GM21825 (cell line): ENCODE data around the gene FAM174A.
A peak's percentile ranks its signal among the peaks of the same experiment; 100 is the strongest.
"Not testable (repeated sequence)": the region's sequence is repeated elsewhere in the genome, so short reads cannot be mapped to it uniquely, and the experiment has no call there.

Experiments used
- ATAC-seq: cut with Tn5 transposase; IDR thresholded peaks from one replicate; pipeline ENCODE4 v1.9.1; 2021; ENCODE audit warnings: mild to moderate bottlenecking, moderate library complexity; ENCODE audit not compliant: unreplicated experiment

Gene FAM174A

DNA sequence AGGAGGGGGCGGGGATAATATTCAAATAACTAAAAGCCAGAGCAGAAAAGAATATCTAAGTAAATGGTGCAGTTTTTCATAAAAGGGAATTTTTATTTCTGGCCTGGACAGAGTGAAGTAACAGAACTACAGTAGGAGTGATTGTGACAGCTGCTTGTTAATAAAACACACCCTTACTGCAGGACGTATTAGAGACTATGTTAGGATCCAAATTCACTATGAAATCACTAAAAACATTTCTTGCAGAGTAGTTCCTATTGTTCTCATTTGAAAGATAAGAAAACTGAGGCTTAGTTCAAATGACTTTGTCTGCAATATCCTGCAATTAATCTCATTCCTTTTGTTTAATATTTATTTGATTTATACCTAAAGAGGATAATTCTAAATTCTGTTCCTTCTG is 39.5 kb downstream of the FAM174A start:
- ATAC-seq = no peak

DNA sequence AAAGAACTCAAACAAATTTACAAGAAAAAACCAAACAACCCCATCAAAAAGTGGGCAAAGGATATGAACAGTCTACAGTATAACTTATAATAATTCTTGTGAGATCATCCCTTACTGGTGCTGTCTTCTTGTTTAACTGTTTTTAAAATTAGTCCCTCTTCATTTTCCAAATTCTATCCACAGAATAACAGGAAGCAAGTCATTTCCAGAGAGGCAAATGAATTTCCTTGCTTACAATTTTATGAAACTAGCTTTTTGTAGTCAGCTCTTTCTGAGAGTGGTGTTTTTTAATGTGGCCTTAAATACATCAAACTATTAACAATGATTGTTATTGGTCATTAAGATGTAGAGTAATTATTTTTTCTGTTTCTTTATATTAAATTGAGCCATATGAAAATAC is 40.6 kb downstream of the FAM174A start:
- no peak for ATAC-seq

DNA sequence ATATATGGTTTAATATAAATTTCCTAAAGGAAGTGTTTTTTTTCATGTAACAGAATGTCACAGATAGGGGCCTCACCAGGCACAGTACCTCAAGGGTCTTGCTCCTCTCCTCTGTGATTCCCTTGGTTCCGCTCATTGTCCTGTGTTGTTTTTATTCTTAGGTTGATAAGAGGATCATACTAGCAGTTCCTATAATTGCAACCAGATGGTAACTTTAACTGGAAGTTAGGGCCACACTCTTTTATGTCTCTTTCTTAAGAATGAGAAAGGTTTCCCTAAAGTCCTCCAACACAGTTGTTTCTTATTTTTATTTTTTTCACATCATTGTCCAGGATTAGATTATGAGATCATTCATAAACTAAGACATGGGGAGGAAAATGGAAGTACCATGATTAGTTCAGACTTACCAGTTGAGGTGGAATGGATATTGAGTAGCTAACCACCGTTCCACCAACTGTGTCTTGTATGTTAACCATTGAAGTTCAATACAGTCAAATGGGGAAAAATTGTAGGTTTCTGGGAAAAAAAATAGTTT is 41.1 kb downstream of the FAM174A start:
- ATAC-seq = no peak

- no peak for ATAC-seq
Observed at GRCh38 chr5:100577506-100577905, 42.3 kb downstream of the FAM174A start.

DNA sequence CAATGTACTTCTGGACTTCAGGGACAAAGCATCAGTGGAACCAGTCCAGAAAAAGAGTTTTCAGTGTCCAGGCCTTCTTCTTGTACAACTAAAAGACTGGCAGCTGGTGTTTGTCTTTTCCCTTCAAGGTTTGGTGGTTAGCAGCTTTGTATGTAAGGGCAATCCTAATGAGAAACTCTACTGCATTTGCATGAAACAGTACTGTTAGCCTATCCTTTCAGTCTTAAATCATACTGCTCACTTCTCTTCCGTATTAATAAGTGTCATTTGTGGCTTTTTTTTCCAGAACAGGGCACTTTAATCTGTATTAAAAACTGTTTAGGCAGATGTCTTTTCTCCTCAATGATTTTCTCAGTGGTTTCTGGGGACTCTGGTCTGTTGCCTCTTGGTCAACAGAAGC is 48.9 kb downstream of the FAM174A start:
- peak; percentile 97 for ATAC-seq

DNA sequence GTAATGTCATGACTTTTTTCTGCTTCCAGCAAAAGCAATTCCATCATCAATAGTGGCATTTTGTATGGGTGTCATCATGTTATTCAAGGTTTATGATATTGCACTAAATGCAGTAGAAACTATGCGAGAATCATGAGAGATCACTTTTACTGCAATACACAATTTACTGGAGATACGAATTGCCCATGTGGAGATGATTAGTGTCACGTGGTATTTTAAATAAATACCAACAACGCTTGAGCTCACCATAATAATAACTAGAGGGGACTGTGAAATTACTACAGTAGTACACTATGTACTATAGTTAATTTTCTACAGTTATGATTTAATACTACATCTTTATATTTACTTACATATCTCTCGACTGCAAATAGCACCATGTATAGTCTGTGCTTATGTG is 49.7 kb downstream of the FAM174A start:
- no peak for ATAC-seq

- no peak for ATAC-seq
Observed at GRCh38 chr5:100590867-100591266, 55.7 kb downstream of the FAM174A start.

DNA sequence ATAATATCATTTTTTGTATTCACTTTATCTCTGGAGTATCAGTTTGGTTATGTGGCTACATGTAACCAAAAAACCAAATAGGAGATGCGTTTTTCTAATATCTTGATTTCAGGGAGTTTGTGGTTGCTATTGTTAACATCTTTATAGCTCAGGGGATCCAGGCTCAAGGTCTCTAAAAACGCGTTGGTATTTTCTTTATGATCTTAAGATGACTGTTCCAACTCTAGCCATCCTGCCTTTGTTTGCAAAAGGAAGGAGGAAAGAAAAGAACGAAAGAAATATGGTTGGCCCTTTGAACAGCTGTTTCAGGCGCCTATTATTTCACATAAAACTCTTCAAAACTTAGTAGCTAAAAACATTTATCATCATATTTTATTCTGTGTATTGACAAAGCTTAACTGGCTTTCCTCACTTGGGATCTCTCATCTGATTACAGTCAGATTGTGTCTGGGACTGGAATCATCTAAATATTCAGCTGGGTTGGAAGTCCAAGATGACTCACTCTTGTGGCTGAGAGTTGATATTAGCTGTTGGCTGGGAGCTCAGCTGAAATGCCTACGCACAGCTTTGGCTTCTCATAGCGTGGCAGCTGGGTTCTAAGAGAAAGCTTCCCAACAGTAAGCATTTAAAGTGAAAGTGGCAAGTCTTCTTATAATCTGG is 60.1 kb downstream of the FAM174A start:
- ATAC-seq = no peak

DNA sequence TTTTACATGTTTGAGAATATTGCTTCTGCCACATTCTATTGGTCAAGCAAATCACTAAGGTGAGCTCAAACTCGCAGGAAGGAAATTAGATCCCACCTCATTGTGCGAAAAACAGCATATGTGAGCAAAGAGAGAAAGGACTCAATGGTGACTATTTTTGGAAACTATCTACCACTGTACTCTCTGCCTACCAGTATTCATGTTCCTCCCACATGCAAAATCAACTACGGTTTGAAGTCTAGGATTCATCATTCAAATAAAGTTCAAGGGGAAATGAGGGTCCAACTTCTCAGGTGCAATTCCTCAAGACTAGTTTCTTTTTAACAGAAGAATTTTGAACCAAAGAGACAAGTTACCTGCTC is 60.6 kb downstream of the FAM174A start:
- ATAC-seq = no peak

DNA sequence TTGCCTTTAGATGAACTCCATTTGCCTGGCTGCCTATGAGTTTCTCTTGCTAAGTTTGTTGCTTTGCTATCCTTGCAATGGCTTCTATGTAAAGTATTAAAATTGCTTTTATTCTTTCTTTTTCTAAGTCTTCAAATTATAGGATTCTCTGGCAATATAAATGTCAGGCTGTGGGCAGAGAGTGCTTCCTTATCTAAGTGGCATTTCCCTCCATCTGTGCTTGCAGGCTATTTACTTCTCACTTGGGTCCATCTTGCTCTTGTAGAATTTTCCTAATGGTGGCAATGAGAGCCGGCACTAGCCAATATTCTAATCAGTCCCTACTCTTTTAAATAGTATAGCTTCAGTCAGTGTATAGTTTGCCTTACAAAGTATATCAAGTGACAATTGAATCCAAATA is 63.3 kb downstream of the FAM174A start:
- ATAC-seq = no peak

GRCh38 chr5:100600298-100600994 is 65.3 kb downstream of the FAM174A start:
- ATAC-seq = no peak

DNA sequence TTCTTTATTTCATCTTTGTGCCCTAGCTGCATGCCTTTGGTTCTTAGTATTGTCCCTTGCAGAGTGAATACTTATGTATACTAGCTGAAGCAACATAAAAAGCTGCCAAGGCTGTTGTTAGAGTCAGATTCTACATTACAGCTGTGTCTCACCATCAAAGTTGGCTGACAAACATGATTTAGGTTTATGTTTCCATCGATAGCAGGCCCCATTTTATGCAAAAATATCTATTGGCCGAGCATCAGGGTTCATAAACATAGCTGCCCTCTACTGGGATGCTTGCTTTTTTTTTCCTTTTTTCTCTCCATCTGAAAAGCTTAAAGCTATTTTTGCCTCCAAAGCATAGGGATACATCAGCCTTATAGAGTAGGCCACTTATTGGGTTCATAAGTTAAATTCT is 68.0 kb downstream of the FAM174A start:
- ATAC-seq = no peak

DNA sequence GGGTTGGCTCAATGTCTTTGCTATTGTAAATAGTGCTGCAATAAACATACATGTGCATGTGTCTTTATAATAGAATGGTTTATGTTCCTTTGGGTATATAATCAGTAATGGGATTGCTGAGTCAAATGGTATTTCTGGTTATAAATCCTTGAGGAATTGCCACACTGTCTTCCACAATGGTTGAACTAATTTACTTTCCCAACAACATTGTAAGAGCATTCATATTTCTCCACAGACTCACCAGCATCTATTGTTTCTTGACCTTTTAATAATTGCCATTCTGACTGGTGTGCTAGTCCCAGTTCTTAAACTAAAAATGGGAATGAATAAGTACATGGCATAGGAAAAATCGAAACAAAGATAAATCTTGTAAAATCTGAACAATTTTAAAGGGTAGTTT is 68.8 kb downstream of the FAM174A start:
- not testable (repeated sequence) for ATAC-seq

GRCh38 chr5:100609594-100609993 is 74.4 kb downstream of the FAM174A start:
- no peak for ATAC-seq

DNA sequence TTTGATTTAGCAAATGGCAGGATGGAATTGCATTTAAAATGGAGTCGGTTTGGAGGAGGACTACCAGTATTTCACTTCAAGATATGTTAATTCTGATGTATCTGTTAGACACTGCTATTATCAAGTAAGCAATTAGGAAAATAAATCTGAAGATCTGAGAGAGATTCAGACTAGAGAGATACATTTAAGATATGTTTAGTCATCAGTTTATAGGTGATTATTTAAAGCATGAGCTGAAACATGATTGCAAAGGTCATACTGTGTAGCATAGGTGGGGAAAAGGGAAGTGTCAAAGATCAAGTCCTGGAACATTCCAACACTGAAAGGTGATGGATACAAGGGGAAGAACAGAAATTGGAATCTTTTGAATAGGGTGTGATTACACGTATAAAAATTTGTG is 79.1 kb downstream of the FAM174A start:
- ATAC-seq = no peak

- ATAC-seq = no peak
Observed at GRCh38 chr5:100615362-100615761, 80.2 kb downstream of the FAM174A start.

DNA sequence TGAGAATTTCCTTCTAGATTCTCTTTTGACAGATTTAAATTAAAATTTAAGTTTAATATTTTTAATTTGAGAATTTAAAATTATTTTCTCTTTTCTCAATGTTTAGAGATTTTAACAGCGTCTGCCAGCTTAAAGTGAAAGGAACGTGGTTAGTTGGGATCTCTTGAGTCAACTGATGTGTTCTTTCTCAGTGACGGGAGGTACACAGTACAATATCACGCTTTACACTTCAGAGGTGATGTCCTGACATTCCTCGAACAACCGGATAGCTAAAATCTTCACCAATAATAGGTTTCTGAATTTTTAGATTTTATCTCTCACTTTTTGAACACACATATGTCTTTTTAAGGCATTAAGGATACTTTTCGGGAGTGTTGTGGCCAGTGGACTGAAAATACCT is 81.1 kb downstream of the FAM174A start:
- no peak for ATAC-seq

- ATAC-seq = no peak
Observed at GRCh38 chr5:100616981-100617380, 81.8 kb downstream of the FAM174A start.

DNA sequence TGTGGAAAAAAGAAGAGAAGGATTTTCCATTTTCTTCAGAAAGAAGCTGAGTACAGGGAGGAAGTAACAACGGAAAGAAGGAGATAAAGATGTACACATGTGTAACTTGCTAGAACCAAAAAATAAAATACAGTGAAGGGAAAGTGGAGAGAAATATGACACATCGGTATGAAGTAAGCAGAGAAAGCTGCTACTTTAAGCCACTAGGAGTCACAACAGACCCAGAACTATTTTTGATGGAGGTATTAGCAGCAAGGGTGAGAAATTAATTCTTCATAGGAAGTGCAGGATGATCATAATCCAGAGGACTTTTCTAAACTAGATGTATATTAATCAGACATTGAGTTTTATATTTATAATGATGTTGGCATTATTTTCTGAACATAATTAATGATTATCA is 88.5 kb downstream of the FAM174A start:
- peak; percentile 92 for ATAC-seq

GRCh38 chr5:100634937-100635534 is 99.9 kb downstream of the FAM174A start:
- peak; percentile 57 for ATAC-seq
